Upper lobe of left lung (tissue), 4 donors: ENCODE results near the gene AGTRAP.

Source experiments
- CTCF ChIP-seq, 6 experiments: fragments of 450-650 bp in 4 of 6; fragments of 200-600 bp in 2 of 6; sonication (generic) in 2 of 6; IDR thresholded peaks; one replicate each; pipeline ENCODE4 v1.5.1; 2016 to 2019; ENCODE audit warnings: antibody characterized with exemption in 6 of 6
- EP300 ChIP-seq, 4 donors: sonication (generic); formaldehyde crosslinking; IDR thresholded peaks; one replicate each; pipeline ENCODE4 v1.5.1; 2017; ENCODE audit warnings: antibody characterized with exemption in 4 of 4, control low read depth in 2 of 4
- POLR2A ChIP-seq, 4 donors: fragments of 450-650 bp; IDR thresholded peaks; one replicate each; pipeline ENCODE4 v1.5.1; 2016 to 2017; ENCODE audit warnings: antibody characterized with exemption in 4 of 4, mild to moderate bottlenecking in 2 of 4

- TF ChIP-seq CTCF (IDR thresholded peaks at IDR 0.05) (peak; percentile 79 to 96 (median 92)), POLR2A (IDR thresholded peaks at IDR 0.05) (peak in 2 of 4 donors; percentile 4 to 19), EP300 (IDR thresholded peaks at IDR 0.05) (peak in 1 of 4 donors; percentile 4)
Measured at GRCh38 chr1:11784993-11785769, 49.2 kb downstream of the AGTRAP start.
